Effector memory CD4-positive, alpha-beta T cell (primary cell): Measurements from ENCODE around the gene BCO1.

Experiments
- DNase-seq, 3 donors: peaks; one replicate each; pipeline ENCODE4 v3.0.0-alpha.2; 2020
- H3K27ac ChIP-seq: 2 replicates; pipeline ENCODE4 v1.7.0; 2013; ENCODE audit warnings: mild to moderate bottlenecking, low read length, moderate library complexity; ENCODE audit not compliant: insufficient read depth, poor library complexity, severe bottlenecking
- H3K27me3 ChIP-seq: replicated peaks from 2 replicates; pipeline ENCODE4 v1.7.0; 2013; ENCODE audit warnings: mild to moderate bottlenecking, low read length; ENCODE audit not compliant: insufficient read depth, control insufficient read depth, poor library complexity, severe bottlenecking
- H3K36me3 ChIP-seq: 2 replicates; pipeline ENCODE4 v1.7.0; 2013; ENCODE audit warnings: mild to moderate bottlenecking, low read length, moderate library complexity; ENCODE audit not compliant: control insufficient read depth, insufficient read depth
- H3K4me1 ChIP-seq: 2 replicates; pipeline ENCODE4 v1.7.0; 2013; ENCODE audit warnings: low read length, mild to moderate bottlenecking; ENCODE audit not compliant: control insufficient read depth, insufficient read depth, poor library complexity, severe bottlenecking
- H3K4me3 ChIP-seq: 2 replicates; pipeline ENCODE4 v1.7.0; 2013; ENCODE audit warnings: low read length, low read depth, mild to moderate bottlenecking; ENCODE audit not compliant: insufficient read depth, poor library complexity, severe bottlenecking
- H3K9me3 ChIP-seq: 2 replicates; pipeline ENCODE4 v1.7.0; 2013; ENCODE audit warnings: mild to moderate bottlenecking, low read length, moderate library complexity; ENCODE audit not compliant: control insufficient read depth

Gene BCO1

GRCh38 chr16:81286190-81286589 is 47.7 kb downstream of the BCO1 start:
- Histone ChIP-seq H3K27ac (no peak overlapping the region), H3K4me3 (no peak overlapping the region), H3K4me1 (no peaks in the 10 kb centered on the region), H3K27me3 (no peaks in the 10 kb centered on the region), H3K9me3 (no peaks in the 10 kb centered on the region), H3K36me3 (no peaks in the 10 kb centered on the region)
- DNase-seq: no peak

- Histone ChIP-seq H3K4me3 (no peak overlapping the region), H3K9me3 (no peaks in the 10 kb centered on the region), H3K27ac (no peak overlapping the region), H3K27me3 (no peaks in the 10 kb centered on the region), H3K4me1 (no peaks in the 10 kb centered on the region), H3K36me3 (no peaks in the 10 kb centered on the region)
- no peak for DNase-seq
These were observed 52.6 kb downstream of the BCO1 start for GRCh38 chr16:81291117-81291516.

DNA sequence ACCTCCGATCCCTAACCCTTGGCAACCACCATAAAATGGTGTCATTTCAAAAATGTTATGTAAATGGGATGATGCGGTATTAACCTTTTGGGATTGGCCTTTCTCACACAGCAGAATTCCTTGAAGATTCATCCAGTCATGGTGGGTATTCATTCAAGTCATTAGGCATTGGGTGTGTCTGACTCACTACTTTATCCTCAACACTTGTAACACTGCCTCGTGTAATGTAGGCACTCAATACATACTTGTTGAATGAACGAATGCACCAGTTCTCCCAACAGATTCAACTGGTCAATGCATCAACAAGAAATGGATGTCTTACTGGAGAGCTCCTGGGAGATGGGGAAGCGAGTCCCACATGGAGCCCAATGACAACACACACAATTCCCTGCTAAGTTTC is 54.4 kb downstream of the BCO1 start:
- DNase-seq: no peak
- H3K27ac ChIP-seq: no peak overlapping the region
- no peak overlapping the region for H3K4me3 ChIP-seq
- H3K9me3 ChIP-seq: no peaks in the 10 kb centered on the region
- no peaks in the 10 kb centered on the region for H3K4me1 ChIP-seq
- H3K36me3 ChIP-seq: no peaks in the 10 kb centered on the region
- no peaks in the 10 kb centered on the region for H3K27me3 ChIP-seq

DNA sequence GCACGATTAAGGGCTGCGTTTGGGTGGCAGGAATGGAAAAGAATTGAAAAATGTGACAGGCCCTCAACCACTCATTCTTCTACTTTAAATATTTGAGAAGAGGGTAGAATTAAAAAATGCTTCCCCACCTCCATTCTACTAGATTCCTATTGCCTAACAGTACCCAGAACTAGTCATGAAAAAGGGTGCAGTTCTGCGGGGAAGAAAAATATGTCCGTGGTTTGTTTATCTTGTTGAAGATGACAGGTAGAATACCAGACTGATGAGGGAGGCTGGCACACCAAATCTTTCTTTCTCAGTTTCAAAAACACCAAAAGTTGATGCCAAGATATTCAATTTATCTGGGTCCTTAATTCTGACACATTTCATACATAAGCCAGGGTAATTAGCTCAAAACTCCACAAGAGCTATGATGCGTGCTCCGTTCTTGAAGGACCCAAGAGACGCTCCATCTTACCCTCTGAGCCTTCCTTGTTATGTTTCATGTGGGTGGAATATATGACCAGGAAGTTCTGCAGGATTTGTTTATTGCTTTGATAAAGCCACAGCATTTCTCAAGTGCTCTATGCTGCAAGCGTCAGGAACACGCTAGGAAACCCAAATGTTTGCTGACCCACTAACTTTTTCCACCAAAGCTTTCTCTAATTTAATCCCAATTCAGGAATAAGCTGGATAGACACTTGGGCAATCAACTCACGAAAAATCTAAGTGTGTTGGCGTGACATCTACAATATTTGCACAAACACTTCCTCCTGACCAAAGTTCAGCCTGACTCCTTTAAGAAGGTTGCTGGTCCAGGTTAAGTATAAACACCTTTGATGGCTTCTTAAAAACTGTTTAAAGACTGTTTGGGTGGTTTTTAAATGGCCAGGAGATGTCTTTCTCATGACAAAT is 55.7 kb downstream of the BCO1 start:
- H3K9me3 ChIP-seq: no peaks in the 10 kb centered on the region
- no peak overlapping the region for H3K27ac ChIP-seq
- H3K27me3 ChIP-seq: no peaks in the 10 kb centered on the region
- no peak overlapping the region for H3K4me3 ChIP-seq
- DNase-seq: no peak
- no peaks in the 10 kb centered on the region for H3K4me1 ChIP-seq
- no peaks in the 10 kb centered on the region for H3K36me3 ChIP-seq

GRCh38 chr16:81296631-81297030 is 58.1 kb downstream of the BCO1 start:
- no peak overlapping the region for H3K4me3 ChIP-seq
- no peaks in the 10 kb centered on the region for H3K27me3 ChIP-seq
- no peak for DNase-seq

DNA sequence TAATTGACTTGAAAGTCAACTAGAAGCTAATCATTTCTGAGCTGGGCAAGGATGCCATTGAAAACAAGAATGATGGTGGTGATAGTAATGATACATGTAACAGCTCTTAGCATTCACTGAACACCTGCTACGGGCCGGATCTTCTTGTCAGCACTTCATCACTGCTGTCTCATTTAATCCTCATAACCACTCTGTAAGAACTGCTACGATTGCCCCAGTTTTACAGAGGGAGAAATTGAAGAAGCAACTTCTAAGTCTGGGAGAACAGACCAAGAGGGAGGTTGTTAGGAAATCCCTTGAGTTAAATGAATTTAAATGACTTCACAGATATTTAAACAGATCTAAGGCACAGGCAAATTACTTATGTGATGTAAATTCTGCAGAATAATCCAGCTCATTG is 69.3 kb downstream of the BCO1 start:
- Histone ChIP-seq H3K27ac (no peak overlapping the region), H3K4me3 (no peak overlapping the region), H3K9me3 (no peaks in the 10 kb centered on the region), H3K36me3 (no peaks in the 10 kb centered on the region), H3K4me1 (no peaks in the 10 kb centered on the region), H3K27me3 (no peaks in the 10 kb centered on the region)
- no peak for DNase-seq

More at GRCh38 chr16:81296631-81297030, 58.1 kb downstream of the BCO1 start:
- Histone ChIP-seq H3K36me3 (no peaks in the 10 kb centered on the region), H3K4me1 (no peaks in the 10 kb centered on the region), H3K27ac (no peak overlapping the region), H3K9me3 (no peaks in the 10 kb centered on the region)

- no peak for DNase-seq
- Histone ChIP-seq H3K4me3 (no peak overlapping the region), H3K4me1 (peaks cover 13% of the 10 kb centered on the region), H3K36me3 (no peaks in the 10 kb centered on the region), H3K9me3 (no peaks in the 10 kb centered on the region), H3K27me3 (no peaks in the 10 kb centered on the region), H3K27ac (no peak overlapping the region)
These were observed 71.7 kb downstream of the BCO1 start for GRCh38 chr16:81310045-81310644.

GRCh38 chr16:81311762-81312161 is 73.3 kb downstream of the BCO1 start:
- H3K27me3 ChIP-seq: no peaks in the 10 kb centered on the region
- DNase-seq: no peak
- H3K36me3 ChIP-seq: no peaks in the 10 kb centered on the region
- peaks cover 17% of the 10 kb centered on the region for H3K4me1 ChIP-seq
- no peak overlapping the region for H3K27ac ChIP-seq
- no peaks in the 10 kb centered on the region for H3K9me3 ChIP-seq
- no peak overlapping the region for H3K4me3 ChIP-seq

- H3K27ac ChIP-seq: peak overlapping the region; percentile 59
- no peaks in the 10 kb centered on the region for H3K36me3 ChIP-seq
- peaks cover 17% of the 10 kb centered on the region for H3K4me1 ChIP-seq
- DNase-seq: no peak
- no peaks in the 10 kb centered on the region for H3K9me3 ChIP-seq
- H3K4me3 ChIP-seq: peak overlapping the region; percentile 68
- no peaks in the 10 kb centered on the region for H3K27me3 ChIP-seq
These were observed 75.5 kb downstream of the BCO1 start for GRCh38 chr16:81313701-81314602.
